ENCODE measurements around the gene PRDM15.

PRDM15 gene

GRCh38 chr21:41879190-41879998 is at the start of gene PRDM15:
Gene PRDM15, minus strand, starts transcription at chr21:41879344. Its CDS starts 18,981 bp downstream, at chr21:41860363.
- peak; percentile 68 to 73 (median 72) for DNase-seq

- no peak for DNase-seq
Observed at GRCh38 chr21:41928621-41929220, 49.6 kb upstream of the PRDM15 start.

- no peak for DNase-seq
Observed at GRCh38 chr21:41927727-41928409, 48.7 kb upstream of the PRDM15 start.

GRCh38 chr21:41926807-41927171 is 47.6 kb upstream of the PRDM15 start:
- no peak for DNase-seq

- peak in 1 of 4 experiments; percentile 13 for DNase-seq
Observed at GRCh38 chr21:41926117-41926806, 47.1 kb upstream of the PRDM15 start.

GRCh38 chr21:41925767-41926116 is 46.6 kb upstream of the PRDM15 start:
- DNase-seq, result no peak

GRCh38 chr21:41924368-41924754 is 45.2 kb upstream of the PRDM15 start:
- no peak for DNase-seq

GRCh38 chr21:41923631-41924367 is 44.7 kb upstream of the PRDM15 start:
- DNase-seq, result no peak

GRCh38 chr21:41923186-41923585 is 44.0 kb upstream of the PRDM15 start:
- no peak for DNase-seq

- DNase-seq, result no peak
Observed at GRCh38 chr21:41921021-41921420, 41.9 kb upstream of the PRDM15 start.

GRCh38 chr21:41920476-41920875 is 41.3 kb upstream of the PRDM15 start:
- DNase-seq, result no peak

GRCh38 chr21:41919666-41920398 is 40.7 kb upstream of the PRDM15 start:
- DNase-seq, result no peak

- no peak for DNase-seq
Observed at GRCh38 chr21:41918561-41919358, 39.6 kb upstream of the PRDM15 start.

GRCh38 chr21:41917531-41917930 is 38.4 kb upstream of the PRDM15 start:
- no peak for DNase-seq

- no peak for DNase-seq
Observed at GRCh38 chr21:41916888-41917433, 37.8 kb upstream of the PRDM15 start.

GRCh38 chr21:41914965-41915364 is 35.8 kb upstream of the PRDM15 start:
- no peak for DNase-seq

GRCh38 chr21:41914358-41914757 is 35.2 kb upstream of the PRDM15 start:
- no peak for DNase-seq

GRCh38 chr21:41913230-41913629 is 34.1 kb upstream of the PRDM15 start:
- no peak for DNase-seq

GRCh38 chr21:41908829-41909228 is 29.7 kb upstream of the PRDM15 start:
- DNase-seq, result no peak

GRCh38 chr21:41907496-41908258 is 28.5 kb upstream of the PRDM15 start:
- no peak for DNase-seq

Measured in activated CD4-positive, CD25-positive, alpha-beta regulatory T cell (primary cell).